Caco-2 (cell line): ENCODE data around the gene LNX2. TPM values are rescaled to one million over a fixed set of nuclear protein-coding genes. Genes with fewer than 3 reads are reported as not detected.

Experiments used
- BruUV-seq: library from RNA; stranded (reverse); fragments of 400-500 nt; replicated peaks from 2 replicates; lab custom pipeline; 2021; lab: Mats Ljungman, UMichigan
- CTCF ChIA-PET: fragments of 300-600 bp; sonication (Branson Sonifier 250); formaldehyde crosslinking; loops from one replicate; lab custom pipeline; 2022; ENCODE audit warnings: antibody characterized with exemption; lab: Charles Lee
- POLR2A ChIA-PET: fragments of 300-600 bp; sonication (Branson Sonifier 250); formaldehyde crosslinking; loops from one replicate; lab custom pipeline; 2022; ENCODE audit warnings: antibody characterized with exemption; lab: Charles Lee
- DNase-seq, 2 experiments: peaks; one replicate each; pipeline versions ENCODE4 v3.0.0 to v3.0.0-alpha.2; 2020 to 2022
- H3K27me3 ChIP-seq: replicated peaks from 2 replicates; pipeline ENCODE4 v1.6.0; 2011; ENCODE audit warnings: low read length; ENCODE audit not compliant: control insufficient read depth, insufficient read depth
- H3K36me3 ChIP-seq: 2 replicates; pipeline ENCODE4 v1.5.1; 2011; ENCODE audit warnings: low read length; ENCODE audit not compliant: control insufficient read depth, insufficient read depth
- H3K4me1 ChIP-seq: fragments of 250-450 bp; sonication (Bioruptor Pico); 2 replicates; pipeline ENCODE4 v1.5.1; 2020; ENCODE audit warnings: mild to moderate bottlenecking
- H3K4me3 ChIP-seq: 2 replicates; pipeline ENCODE4 v1.5.1; 2011; ENCODE audit warnings: low read depth, mild to moderate bottlenecking, control low read depth, low read length
- H3K9me3 ChIP-seq: fragments of 250-450 bp; sonication (Bioruptor Pico); 2 replicates; pipeline ENCODE4 v1.5.1; 2020; ENCODE audit warnings: mild to moderate bottlenecking, moderate library complexity
- H3K27ac Mint-ChIP-seq: one replicate; pipeline ENCODE4 v1.8.0; 2022; ENCODE audit warnings: mixed read lengths; ENCODE audit not compliant: unreplicated experiment
- H3K27me3 Mint-ChIP-seq: one replicate; pipeline ENCODE4 v1.8.0; 2022; ENCODE audit warnings: mixed read lengths; ENCODE audit not compliant: insufficient read depth, unreplicated experiment
- H3K36me3 Mint-ChIP-seq: one replicate; pipeline ENCODE4 v1.8.0; 2022; ENCODE audit warnings: mild to moderate bottlenecking, mixed read lengths; ENCODE audit not compliant: insufficient read depth, unreplicated experiment
- H3K4me1 Mint-ChIP-seq: one replicate; pipeline ENCODE4 v1.8.0; 2022; ENCODE audit warnings: low read depth, mixed read lengths; ENCODE audit not compliant: unreplicated experiment
- H3K4me3 Mint-ChIP-seq: one replicate; pipeline ENCODE4 v1.8.0; 2022; ENCODE audit warnings: mild to moderate bottlenecking, moderate library complexity, mixed read lengths; ENCODE audit not compliant: unreplicated experiment
- H3K9me3 Mint-ChIP-seq: one replicate; pipeline ENCODE4 v1.8.0; 2022; ENCODE audit warnings: mixed read lengths; ENCODE audit not compliant: unreplicated experiment
- intact Hi-C: fragments of 100-400 bp; cut with micrococcal nuclease; formaldehyde crosslinking; loops from one replicate; pipeline ENCODE4 v1.10.0; 2022; ENCODE audit not compliant: unreplicated experiment
- total RNA-seq: library from RNA; stranded (reverse); gene quantifications from 2 replicates; pipeline ENCODE4 v1.2.3, GENCODE V29; 2022
- TF ChIP-seq, protein P1 (sequence below), 2 experiments: fragments of 200-600 bp in 1 of 2; IDR thresholded peaks; 1 replicate in 1 of 2; 2 replicates in 1 of 2; pipeline versions ENCODE4 v1.5.1 to v1.8.0; 2011 to 2022; ENCODE audit warnings: antibody characterized with exemption in 1 of 2, control low read depth in 1 of 2, inconsistent platforms in 1 of 2, low read depth in 1 of 2, low read length in 1 of 2, mild to moderate bottlenecking in 1 of 2, moderate library complexity in 1 of 2; ENCODE audit not compliant: insufficient read depth in 1 of 2, severe bottlenecking in 1 of 2, unreplicated experiment in 1 of 2

LNX2 gene
- total RNA-seq, 1 experiment from 2014 or later: 24.4 TPM

DNA sequence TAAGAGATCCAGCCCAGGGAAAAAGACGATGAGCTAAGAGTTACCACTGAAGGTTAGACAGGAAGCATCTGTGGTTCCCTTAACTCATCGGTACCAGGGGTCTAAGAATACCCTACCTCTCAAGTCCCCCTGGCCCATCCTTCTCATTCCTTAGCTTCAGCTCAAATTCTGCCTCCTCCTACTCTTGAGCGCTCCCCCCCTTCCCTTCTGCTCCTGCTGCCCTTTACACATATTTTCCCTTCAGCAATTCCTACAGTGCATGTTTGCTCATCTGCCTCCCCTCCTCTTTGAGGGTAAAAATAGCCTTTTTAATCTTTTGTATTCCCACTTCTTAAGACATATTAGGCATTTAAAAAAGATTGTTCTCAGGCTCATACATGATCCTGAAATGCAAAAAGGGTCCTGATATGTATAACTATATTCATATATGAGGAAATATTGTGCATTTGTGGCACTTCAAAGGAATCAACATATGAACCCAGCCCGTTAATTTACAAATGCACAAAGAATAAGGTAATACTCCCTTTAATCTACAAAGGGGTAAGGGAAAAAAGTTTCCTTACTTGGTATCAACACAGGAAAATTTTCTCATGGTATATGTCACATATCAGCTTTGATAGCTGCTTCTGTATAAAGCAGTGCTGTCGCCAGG lies 33.1 kb downstream of the LNX2 start:
- intact Hi-C loops: no loop called here
- BruUV-seq: no TSS peak
- Mint-ChIP-seq H3K4me3 (no peak overlapping the region), H3K9me3 (no peaks in the 10 kb centered on the region), H3K27me3 (no peaks in the 10 kb centered on the region), H3K36me3 (peaks cover 9% of the 10 kb centered on the region), H3K27ac (no peak overlapping the region), H3K4me1 (peaks cover 16% of the 10 kb centered on the region)
- Histone ChIP-seq H3K4me1 (peaks cover 19% of the 10 kb centered on the region), H3K9me3 (no peaks in the 10 kb centered on the region), H3K27me3 (no peaks in the 10 kb centered on the region), H3K4me3 (no peak overlapping the region), H3K36me3 (no peaks in the 10 kb centered on the region)
- no peak for DNase-seq
- CTCF ChIA-PET: no interaction called here
- TF ChIP-seq, protein P1, sequence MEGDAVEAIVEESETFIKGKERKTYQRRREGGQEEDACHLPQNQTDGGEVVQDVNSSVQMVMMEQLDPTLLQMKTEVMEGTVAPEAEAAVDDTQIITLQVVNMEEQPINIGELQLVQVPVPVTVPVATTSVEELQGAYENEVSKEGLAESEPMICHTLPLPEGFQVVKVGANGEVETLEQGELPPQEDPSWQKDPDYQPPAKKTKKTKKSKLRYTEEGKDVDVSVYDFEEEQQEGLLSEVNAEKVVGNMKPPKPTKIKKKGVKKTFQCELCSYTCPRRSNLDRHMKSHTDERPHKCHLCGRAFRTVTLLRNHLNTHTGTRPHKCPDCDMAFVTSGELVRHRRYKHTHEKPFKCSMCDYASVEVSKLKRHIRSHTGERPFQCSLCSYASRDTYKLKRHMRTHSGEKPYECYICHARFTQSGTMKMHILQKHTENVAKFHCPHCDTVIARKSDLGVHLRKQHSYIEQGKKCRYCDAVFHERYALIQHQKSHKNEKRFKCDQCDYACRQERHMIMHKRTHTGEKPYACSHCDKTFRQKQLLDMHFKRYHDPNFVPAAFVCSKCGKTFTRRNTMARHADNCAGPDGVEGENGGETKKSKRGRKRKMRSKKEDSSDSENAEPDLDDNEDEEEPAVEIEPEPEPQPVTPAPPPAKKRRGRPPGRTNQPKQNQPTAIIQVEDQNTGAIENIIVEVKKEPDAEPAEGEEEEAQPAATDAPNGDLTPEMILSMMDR (IDR thresholded peaks at IDR 0.05; ENCODE audit: insufficient read depth in 1 of 2, low read depth in 1 of 2, low read length in 1 of 2, severe bottlenecking in 1 of 2, unreplicated experiment in 1 of 2): no peak
- POLR2A ChIA-PET: interaction anchor here (0.6 kb wide), 1 partner anchor 137 kb away, joined by 3 read pairs; no protein-coding TSS in a partner anchor

GRCh38 chr13:27583645-27584044 lies 36.7 kb downstream of the LNX2 start:
- ChIA-PET POLR2A (no interaction called here), CTCF (no interaction called here)
- Mint-ChIP-seq H3K4me3 (no peak overlapping the region), H3K27ac (no peak overlapping the region), H3K4me1 (peaks cover 16% of the 10 kb centered on the region), H3K36me3 (peaks cover 21% of the 10 kb centered on the region), H3K9me3 (no peaks in the 10 kb centered on the region), H3K27me3 (no peaks in the 10 kb centered on the region)
- Histone ChIP-seq H3K4me1 (peaks cover 10% of the 10 kb centered on the region; the same call in 1 of the 2 replicates), H3K9me3 (no peaks in the 10 kb centered on the region), H3K4me3 (no peak overlapping the region), H3K36me3 (no peaks in the 10 kb centered on the region), H3K27me3 (no peaks in the 10 kb centered on the region)
- no peak for DNase-seq
- BruUV-seq: no TSS peak
- intact Hi-C loops: no loop called here
- TF ChIP-seq, protein P1 (IDR thresholded peaks at IDR 0.05; ENCODE audit: insufficient read depth in 1 of 2, low read depth in 1 of 2, low read length in 1 of 2, severe bottlenecking in 1 of 2, unreplicated experiment in 1 of 2): no peak

GRCh38 chr13:27578121-27579030 lies 42.0 kb downstream of the LNX2 start:
- no peaks in the 10 kb centered on the region for H3K27me3 ChIP-seq
- Mint-ChIP-seq H3K36me3 (peaks cover 38% of the 10 kb centered on the region), H3K9me3 (peaks cover 10% of the 10 kb centered on the region), H3K27me3 (no peaks in the 10 kb centered on the region), H3K4me1 (peaks cover 6% of the 10 kb centered on the region), H3K27ac (no peak overlapping the region), H3K4me3 (no peak overlapping the region)
- DNase-seq: no peak
- CTCF ChIA-PET: no interaction called here
- TF ChIP-seq, protein P1 (IDR thresholded peaks at IDR 0.05; ENCODE audit: insufficient read depth in 1 of 2, low read depth in 1 of 2, low read length in 1 of 2, severe bottlenecking in 1 of 2, unreplicated experiment in 1 of 2): no peak
- no peaks in the 10 kb centered on the region for H3K36me3 ChIP-seq
- BruUV-seq: no TSS peak
- no peaks in the 10 kb centered on the region for H3K9me3 ChIP-seq
- no peaks in the 10 kb centered on the region for H3K4me1 ChIP-seq
- POLR2A ChIA-PET: no interaction called here
- H3K4me3 ChIP-seq: no peak overlapping the region
- intact Hi-C loops: no loop called here
